GM18858 (cell line): ENCODE results near the gene PRTFDC1.
"Not testable (repeated sequence)": the region's sequence is repeated elsewhere in the genome, so short reads cannot be mapped to it uniquely, and the experiment has no call there.

ENCODE experiments used
- ATAC-seq: cut with Tn5 transposase; IDR thresholded peaks from one replicate; pipeline ENCODE4 v1.9.1; 2021; ENCODE audit not compliant: unreplicated experiment

Gene PRTFDC1, protein sequence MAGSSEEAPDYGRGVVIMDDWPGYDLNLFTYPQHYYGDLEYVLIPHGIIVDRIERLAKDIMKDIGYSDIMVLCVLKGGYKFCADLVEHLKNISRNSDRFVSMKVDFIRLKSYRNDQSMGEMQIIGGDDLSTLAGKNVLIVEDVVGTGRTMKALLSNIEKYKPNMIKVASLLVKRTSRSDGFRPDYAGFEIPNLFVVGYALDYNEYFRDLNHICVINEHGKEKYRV

GRCh38 chr10:24952143-24952706 lies at the start of gene PRTFDC1:
TSS of gene PRTFDC1 (minus strand) at chr10:24952606. CDS start at chr10:24952575, 31 bp downstream.
- peak; percentile 15 for ATAC-seq

- ATAC-seq, result no peak
These were observed 45.6 kb upstream of the PRTFDC1 start for GRCh38 chr10:24998044-24998443.

DNA sequence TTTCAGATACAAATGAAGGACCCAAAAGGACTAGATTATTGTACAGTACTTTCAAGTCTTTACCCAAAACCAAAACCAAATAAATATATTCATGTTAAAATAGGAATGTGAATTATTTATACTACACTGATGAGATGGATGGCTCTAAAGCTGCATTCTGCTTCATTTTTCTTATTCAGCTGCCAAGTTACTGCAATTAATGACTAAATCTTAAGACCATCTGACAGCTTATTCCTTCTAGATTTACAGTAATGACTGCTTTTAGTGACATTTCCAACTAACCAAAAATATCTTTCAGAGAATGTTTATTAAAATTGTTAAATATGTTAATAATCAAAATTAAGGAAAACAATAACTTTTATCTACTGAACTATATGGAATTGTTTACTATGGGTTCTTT lies 42.7 kb upstream of the PRTFDC1 start:
- no peak for ATAC-seq

- ATAC-seq, result no peak
These were observed 41.0 kb upstream of the PRTFDC1 start for GRCh38 chr10:24993237-24993958.

- ATAC-seq, result no peak
These were observed 40.2 kb upstream of the PRTFDC1 start for GRCh38 chr10:24992512-24993133.

GRCh38 chr10:24991298-24991697 lies 38.9 kb upstream of the PRTFDC1 start:
- no peak for ATAC-seq

GRCh38 chr10:24989867-24990266 lies 37.5 kb upstream of the PRTFDC1 start:
- no peak for ATAC-seq

DNA sequence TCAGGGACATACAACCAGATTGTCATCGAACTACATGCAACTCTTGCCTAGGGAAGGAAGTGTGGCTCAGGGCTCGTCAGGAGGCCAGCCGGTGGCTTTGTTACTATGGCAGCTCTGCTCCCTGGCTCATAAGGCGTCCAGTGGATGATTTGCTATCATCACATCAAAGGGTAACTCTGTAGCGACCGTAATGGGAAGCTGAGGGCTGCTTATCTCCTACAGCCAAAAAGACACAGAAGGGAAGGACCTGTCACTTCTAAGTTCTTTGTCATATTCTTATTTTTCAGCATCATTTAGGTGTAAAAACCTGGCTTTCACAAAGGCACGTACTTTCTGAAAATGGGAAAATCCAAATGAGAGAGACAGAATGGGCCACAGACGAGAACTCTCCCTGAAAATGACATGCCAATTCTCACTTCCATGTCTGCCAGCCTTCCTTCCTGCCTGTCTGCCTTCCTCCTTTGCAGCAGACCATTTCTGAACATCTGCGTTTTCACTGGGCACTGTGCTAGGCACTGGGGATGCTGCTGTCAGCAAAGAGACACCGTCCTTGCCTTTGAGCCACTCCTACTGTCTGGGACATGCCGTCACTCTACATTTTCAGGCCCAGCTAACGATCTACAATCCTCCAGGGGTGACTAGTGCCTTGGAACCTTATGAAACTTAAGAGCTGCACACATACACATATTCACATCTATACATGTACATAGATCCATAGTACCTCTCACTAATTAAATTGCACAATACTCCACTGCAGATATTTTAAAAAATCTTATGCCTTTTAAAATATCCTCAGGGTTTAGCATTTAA lies 36.6 kb upstream of the PRTFDC1 start:
- no peak for ATAC-seq

GRCh38 chr10:24984906-24985305 lies 32.5 kb upstream of the PRTFDC1 start:
- ATAC-seq, result no peak

DNA sequence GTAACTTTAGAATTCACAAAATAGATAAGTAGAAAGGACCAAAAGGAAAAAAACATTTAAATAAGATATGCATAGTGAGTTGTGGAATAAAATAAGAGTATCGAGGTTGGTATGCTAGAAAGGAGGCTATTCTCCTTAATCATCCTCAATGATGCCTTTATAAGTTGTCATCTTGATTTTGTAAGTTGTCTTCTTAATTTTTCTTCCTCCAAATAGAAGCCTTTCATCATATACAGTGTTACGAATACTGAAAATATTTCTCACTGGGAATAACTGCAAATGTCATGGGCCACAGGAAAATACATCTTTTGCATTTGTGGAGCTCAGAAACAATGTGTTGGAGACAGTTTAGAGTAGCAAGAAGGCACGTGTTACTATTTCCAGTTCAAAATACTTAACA lies 31.5 kb upstream of the PRTFDC1 start:
- no peak for ATAC-seq

DNA sequence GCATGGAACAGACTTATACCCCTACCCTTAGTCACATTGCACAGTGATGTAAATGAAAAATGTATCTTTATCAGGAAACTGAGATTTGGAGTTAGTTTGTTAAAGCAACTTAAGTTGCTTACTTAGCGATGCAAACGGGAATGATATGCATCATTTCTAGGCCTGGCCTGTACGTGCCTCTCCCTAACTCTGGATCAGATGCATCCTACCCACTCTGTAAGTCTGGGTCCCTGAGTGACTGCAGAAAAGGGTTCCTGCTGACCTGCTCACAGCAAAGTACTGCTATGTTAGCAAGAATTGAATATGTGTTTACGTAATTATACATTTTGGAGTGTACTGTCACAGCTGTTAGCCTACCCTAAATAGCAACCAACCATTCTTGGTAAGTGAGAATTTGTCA lies 30.7 kb upstream of the PRTFDC1 start:
- ATAC-seq, result no peak

GRCh38 chr10:24982319-24983112 lies 30.1 kb upstream of the PRTFDC1 start:
- ATAC-seq, result peak; percentile 71

DNA sequence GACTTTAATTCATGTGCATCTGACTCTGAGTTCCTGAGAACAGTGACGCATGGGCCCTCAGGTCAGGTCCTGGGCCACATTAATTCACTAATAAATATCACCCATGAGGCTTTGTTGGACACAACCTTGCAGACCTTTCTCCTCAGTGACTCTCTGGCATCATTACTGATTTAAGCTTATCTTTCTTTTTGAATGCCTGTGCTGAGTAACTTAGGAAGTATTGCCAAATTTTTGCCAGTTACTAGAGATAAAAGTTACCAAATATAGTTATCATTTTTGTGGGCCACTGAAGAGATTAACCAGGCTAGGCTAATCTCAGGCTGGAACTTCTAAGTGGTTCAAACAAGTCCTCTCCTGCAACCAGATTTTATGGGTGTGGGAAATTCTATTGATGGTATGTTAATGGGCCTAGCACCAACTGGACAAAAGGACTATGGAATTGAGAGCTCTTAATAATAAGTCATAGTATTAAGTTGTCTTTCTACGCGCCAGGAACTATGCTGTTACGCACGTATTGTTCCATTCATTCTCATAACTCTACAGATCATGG lies 28.8 kb upstream of the PRTFDC1 start:
- ATAC-seq, result no peak

GRCh38 chr10:24979685-24980084 lies 27.3 kb upstream of the PRTFDC1 start:
- ATAC-seq, result no peak

GRCh38 chr10:24974976-24975375 lies 22.6 kb upstream of the PRTFDC1 start:
- ATAC-seq, result no peak

GRCh38 chr10:24973163-24973562 lies 20.8 kb upstream of the PRTFDC1 start:
- ATAC-seq, result no peak

DNA sequence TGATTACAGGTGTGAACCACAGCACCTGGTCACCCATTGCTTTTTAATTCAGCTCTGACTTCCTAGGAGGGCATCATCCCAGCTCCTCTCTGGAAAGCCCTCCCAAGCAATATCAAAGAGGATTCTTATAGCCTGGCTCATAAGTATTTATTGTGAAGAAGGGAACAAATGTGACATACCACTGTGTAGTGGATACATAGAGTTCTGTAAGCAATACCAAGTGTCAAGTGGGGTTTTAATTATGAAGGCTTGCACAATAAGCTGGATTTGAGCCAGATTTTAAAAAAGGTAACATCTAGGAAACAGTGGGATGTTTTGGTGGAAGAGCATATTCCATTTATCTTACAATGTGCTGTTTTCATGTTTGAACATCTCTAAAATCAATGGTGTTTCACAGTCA lies 19.0 kb upstream of the PRTFDC1 start:
- no peak for ATAC-seq

DNA sequence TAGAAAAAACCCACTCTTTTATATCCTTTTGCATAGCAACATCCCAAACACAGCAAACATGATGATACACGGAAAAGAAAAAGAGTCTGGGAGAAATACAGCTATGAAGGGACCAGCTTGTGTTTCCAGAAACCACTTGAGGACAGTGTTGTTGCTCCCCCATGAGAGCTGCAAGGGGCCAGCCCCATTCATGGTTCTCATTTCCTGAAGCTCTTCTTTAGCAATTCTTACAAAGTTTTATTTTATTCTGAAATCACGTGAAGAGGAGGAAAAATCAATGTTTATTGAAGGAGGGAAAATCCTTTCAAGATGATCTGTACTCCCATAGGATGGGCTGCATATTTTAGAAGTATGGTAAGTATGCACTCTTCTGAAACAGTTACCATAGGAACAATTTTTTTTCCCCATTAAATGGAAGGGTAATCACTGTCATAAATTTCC lies 17.5 kb upstream of the PRTFDC1 start:
- ATAC-seq, result no peak

DNA sequence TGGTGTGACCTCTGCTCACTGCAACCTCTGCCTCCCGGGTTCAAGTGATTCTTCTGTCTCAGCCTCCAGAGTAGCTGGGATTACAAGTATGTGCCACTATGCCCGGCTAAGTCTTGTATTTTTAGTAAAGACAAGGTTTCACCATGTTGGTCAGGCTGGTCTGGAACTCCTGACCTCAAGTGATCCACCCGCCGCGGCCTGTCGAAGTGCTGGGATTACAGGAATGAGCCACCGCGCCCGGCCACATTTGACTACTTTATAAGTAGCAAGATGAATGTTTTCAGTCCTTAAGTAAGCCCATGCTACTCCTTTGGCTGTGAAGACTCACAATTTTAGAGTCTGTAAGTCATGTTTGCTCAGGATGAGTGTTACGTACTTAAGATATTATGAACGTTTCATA lies 16.5 kb upstream of the PRTFDC1 start:
- ATAC-seq, result not testable (repeated sequence)

DNA sequence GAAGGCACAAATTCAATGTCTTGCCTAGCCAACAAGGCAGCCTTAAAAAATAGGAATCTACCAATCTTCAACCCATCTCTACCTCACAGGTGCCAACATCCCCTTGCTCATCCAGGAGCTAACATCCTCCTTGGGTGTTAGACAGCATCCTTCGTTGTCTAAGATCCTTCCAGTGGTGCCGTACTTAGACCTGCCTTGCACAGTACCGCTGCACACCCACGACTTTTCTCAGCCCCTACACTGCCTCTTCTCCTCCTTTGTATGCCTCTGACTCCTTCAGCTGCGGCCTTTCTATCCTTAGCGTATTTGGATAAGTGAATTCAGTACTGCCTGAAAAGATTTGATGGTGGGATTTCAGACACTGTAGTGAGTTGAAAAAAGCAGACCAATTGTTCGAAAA lies 15.9 kb upstream of the PRTFDC1 start:
- ATAC-seq, result no peak
